Activated CD4-positive, alpha-beta T cell treated with anti-CD3 and anti-CD28 coated beads, Interleukin-2, Interleukin-6, amounts not matched to agents 100 ng/mL and 50 ng/mL, durations not matched to agents 16 hours and 8 hours (primary cell): ENCODE measurements around the gene PGM5.
"Not testable (repeated sequence)": the region's sequence is repeated elsewhere in the genome, so short reads cannot be mapped to it uniquely, and the experiment has no call there.

ENCODE experiments used
- DNase-seq: peaks from one replicate; pipeline ENCODE4 v3.0.0-alpha.2; 2020

The PGM5 gene

GRCh38 chr9:68356380-68357118, at the start of gene PGM5:
TSS of gene PGM5 (plus strand) at chr9:68356611. CDS start at chr9:68357128, 517 bp downstream.
- peak; percentile 2 for DNase-seq

GRCh38 chr9:68307127-68307526, 49.3 kb upstream of the PGM5 start:
- not testable (repeated sequence) for DNase-seq

GRCh38 chr9:68307654-68308053, 48.8 kb upstream of the PGM5 start:
- not testable (repeated sequence) for DNase-seq

GRCh38 chr9:68311208-68311607, 45.2 kb upstream of the PGM5 start:
- not testable (repeated sequence) for DNase-seq

GRCh38 chr9:68318209-68318608, 38.2 kb upstream of the PGM5 start:
- DNase-seq = not testable (repeated sequence)

GRCh38 chr9:68323749-68324148, 32.7 kb upstream of the PGM5 start:
- not testable (repeated sequence) for DNase-seq

GRCh38 chr9:68324518-68324917, 31.9 kb upstream of the PGM5 start:
- DNase-seq = not testable (repeated sequence)

GRCh38 chr9:68329106-68329505, 27.3 kb upstream of the PGM5 start:
- not testable (repeated sequence) for DNase-seq

- not testable (repeated sequence) for DNase-seq
These were observed 25.8 kb upstream of the PGM5 start for GRCh38 chr9:68330531-68331173.

- DNase-seq = not testable (repeated sequence)
These were observed 24.3 kb upstream of the PGM5 start for GRCh38 chr9:68332122-68332521.

- DNase-seq = not testable (repeated sequence)
These were observed 20.5 kb upstream of the PGM5 start for GRCh38 chr9:68335935-68336334.

- DNase-seq = not testable (repeated sequence)
These were observed 19.6 kb upstream of the PGM5 start for GRCh38 chr9:68336639-68337339.

GRCh38 chr9:68338000-68338399, 18.4 kb upstream of the PGM5 start:
- not testable (repeated sequence) for DNase-seq

- not testable (repeated sequence) for DNase-seq
These were observed 14.0 kb upstream of the PGM5 start for GRCh38 chr9:68342265-68343025.

GRCh38 chr9:68343242-68343641, 13.2 kb upstream of the PGM5 start:
- DNase-seq = not testable (repeated sequence)

GRCh38 chr9:68343992-68344391, 12.4 kb upstream of the PGM5 start:
- DNase-seq = not testable (repeated sequence)

GRCh38 chr9:68351689-68352088, 4.7 kb upstream of the PGM5 start:
- not testable (repeated sequence) for DNase-seq

- not testable (repeated sequence) for DNase-seq
These were observed 425 bp upstream of the PGM5 start for GRCh38 chr9:68355993-68356379.

- not testable (repeated sequence) for DNase-seq
These were observed 806 bp downstream of the PGM5 start for GRCh38 chr9:68357119-68357714.

- peak; percentile 9 for DNase-seq
These were observed 10.6 kb downstream of the PGM5 start for GRCh38 chr9:68366933-68367547.

- DNase-seq = not testable (repeated sequence)
These were observed 19.4 kb downstream of the PGM5 start for GRCh38 chr9:68375789-68376188.

GRCh38 chr9:68377723-68378122, 21.3 kb downstream of the PGM5 start:
- not testable (repeated sequence) for DNase-seq
